Skeletal muscle cell (primary cell): ENCODE measurements around the gene MYOM3.
A peak's percentile ranks its signal among the peaks of the same experiment; 100 is the strongest.
"Not testable (repeated sequence)": the region's sequence is repeated elsewhere in the genome, so short reads cannot be mapped to it uniquely, and the experiment has no call there.

ENCODE experiments used
- DNase-seq: peaks from one replicate; pipeline ENCODE4 v3.0.0-alpha.2; 2010; ENCODE audit warnings: low read depth
- H3K4me3 ChIP-seq: 2 replicates; pipeline ENCODE4 v1.5.1; 2011; ENCODE audit warnings: low read depth, mild to moderate bottlenecking, control low read depth, low read length, moderate library complexity

MYOM3 gene

GRCh38 chr1:24049733-24050132, 62.2 kb downstream of the MYOM3 start:
- H3K4me3 ChIP-seq, result no peak overlapping the region
- DNase-seq, result no peak

- DNase-seq, H3K4me3 ChIP-seq: not testable (repeated sequence)
Measured at GRCh38 chr1:24048894-24049293, 63.0 kb downstream of the MYOM3 start.

GRCh38 chr1:24048205-24048869, 63.6 kb downstream of the MYOM3 start:
- H3K4me3 ChIP-seq, result no peak overlapping the region
- no peak for DNase-seq

- no peak overlapping the region for H3K4me3 ChIP-seq
- DNase-seq, result no peak
Measured at GRCh38 chr1:24047110-24047477, 64.8 kb downstream of the MYOM3 start.

- no peak for DNase-seq
- no peak overlapping the region for H3K4me3 ChIP-seq
Measured at GRCh38 chr1:24045771-24046170, 66.2 kb downstream of the MYOM3 start.

GRCh38 chr1:24044672-24045071, 67.3 kb downstream of the MYOM3 start:
- not testable (repeated sequence) for DNase-seq, H3K4me3 ChIP-seq

GRCh38 chr1:24043345-24044032, 68.4 kb downstream of the MYOM3 start:
- H3K4me3 ChIP-seq, result no peak overlapping the region
- DNase-seq, result no peak

GRCh38 chr1:24042315-24042714, 69.6 kb downstream of the MYOM3 start:
- DNase-seq, result no peak

GRCh38 chr1:24036088-24036487, 75.8 kb downstream of the MYOM3 start:
- no peak overlapping the region for H3K4me3 ChIP-seq
- no peak for DNase-seq

More at GRCh38 chr1:24042315-24042714, 69.6 kb downstream of the MYOM3 start:
- H3K4me3 ChIP-seq, result no peak overlapping the region

- H3K4me3 ChIP-seq, result no peak overlapping the region
- no peak for DNase-seq
Measured at GRCh38 chr1:24032981-24033380, 79.0 kb downstream of the MYOM3 start.

- not testable (repeated sequence) for DNase-seq
Measured at GRCh38 chr1:24030976-24031516, 80.9 kb downstream of the MYOM3 start.

GRCh38 chr1:24027838-24028468, 84.0 kb downstream of the MYOM3 start:
- H3K4me3 ChIP-seq, result no peak overlapping the region
- no peak for DNase-seq

More at GRCh38 chr1:24030976-24031516, 80.9 kb downstream of the MYOM3 start:
- H3K4me3 ChIP-seq, result not testable (repeated sequence)

GRCh38 chr1:24022581-24023361, 89.2 kb downstream of the MYOM3 start:
- H3K4me3 ChIP-seq, result no peak overlapping the region
- DNase-seq, result peak; percentile 73

GRCh38 chr1:24021403-24022266, 90.3 kb downstream of the MYOM3 start:
- H3K4me3 ChIP-seq, result no peak overlapping the region
- no peak for DNase-seq

GRCh38 chr1:24020470-24020869, 91.5 kb downstream of the MYOM3 start:
- H3K4me3 ChIP-seq, result no peak overlapping the region
- DNase-seq, result no peak

GRCh38 chr1:24020025-24020424, 91.9 kb downstream of the MYOM3 start:
- DNase-seq, result no peak
- no peak overlapping the region for H3K4me3 ChIP-seq

- no peak overlapping the region for H3K4me3 ChIP-seq
- peak; percentile 99 for DNase-seq
Measured at GRCh38 chr1:24018611-24019580, 93.0 kb downstream of the MYOM3 start.
